GM18508 (cell line): ENCODE data around the gene PGF.

ENCODE experiments used
- ATAC-seq: cut with Tn5 transposase; IDR thresholded peaks from one replicate; pipeline ENCODE4 v1.9.1; 2021; ENCODE audit warnings: moderate number of reproducible peaks; ENCODE audit not compliant: insufficient read depth, unreplicated experiment

Gene PGF

DNA sequence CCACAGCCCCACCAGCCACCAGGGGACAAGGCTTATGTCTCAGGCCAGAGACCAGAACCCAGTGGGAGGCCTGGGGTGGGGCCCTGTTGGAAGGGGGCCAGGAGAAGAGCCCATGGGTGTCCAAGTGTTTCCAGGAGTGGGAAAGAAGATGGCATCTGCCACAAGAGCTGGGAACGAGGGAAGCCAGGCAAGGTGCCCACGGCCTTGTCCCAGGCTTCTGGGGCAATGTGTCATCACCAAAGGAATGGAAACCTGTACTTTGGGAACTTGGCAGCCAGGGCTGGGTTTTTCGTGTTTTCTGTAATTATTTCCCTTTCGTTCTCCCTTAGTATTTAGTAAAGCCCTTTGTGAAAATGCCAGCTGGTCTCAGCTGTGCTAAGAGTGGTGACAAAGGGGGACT lies 5.3 kb upstream of the PGF start:
- ATAC-seq: no peak

DNA sequence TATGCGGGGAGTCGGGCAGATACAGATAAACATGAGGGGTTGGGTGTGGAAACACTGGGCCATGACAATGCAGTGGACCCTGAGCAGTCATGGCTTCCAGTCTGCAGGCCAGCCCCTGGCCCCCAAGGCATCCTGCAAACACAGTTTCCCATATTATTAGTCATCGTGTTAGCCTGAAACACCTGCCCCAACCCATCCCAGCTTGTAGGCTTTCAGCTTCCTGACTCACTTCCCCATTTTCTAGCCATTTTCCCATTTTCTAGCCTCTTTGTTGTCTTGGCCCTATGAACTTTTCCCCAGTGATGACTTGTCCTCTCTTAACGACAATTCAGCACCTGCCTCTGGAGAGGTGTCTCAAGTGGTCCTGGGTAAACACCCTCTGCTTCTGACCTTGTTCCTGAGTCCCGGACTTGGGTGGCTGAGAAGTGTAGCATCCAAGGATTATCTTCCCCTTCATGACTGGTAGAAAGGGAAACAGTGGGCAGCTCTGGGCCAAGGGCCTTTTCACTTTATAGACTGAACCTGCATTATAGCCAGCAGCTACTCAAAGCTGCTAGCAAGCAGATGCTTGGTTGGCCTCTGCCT lies 4.3 kb upstream of the PGF start:
- no peak for ATAC-seq

DNA sequence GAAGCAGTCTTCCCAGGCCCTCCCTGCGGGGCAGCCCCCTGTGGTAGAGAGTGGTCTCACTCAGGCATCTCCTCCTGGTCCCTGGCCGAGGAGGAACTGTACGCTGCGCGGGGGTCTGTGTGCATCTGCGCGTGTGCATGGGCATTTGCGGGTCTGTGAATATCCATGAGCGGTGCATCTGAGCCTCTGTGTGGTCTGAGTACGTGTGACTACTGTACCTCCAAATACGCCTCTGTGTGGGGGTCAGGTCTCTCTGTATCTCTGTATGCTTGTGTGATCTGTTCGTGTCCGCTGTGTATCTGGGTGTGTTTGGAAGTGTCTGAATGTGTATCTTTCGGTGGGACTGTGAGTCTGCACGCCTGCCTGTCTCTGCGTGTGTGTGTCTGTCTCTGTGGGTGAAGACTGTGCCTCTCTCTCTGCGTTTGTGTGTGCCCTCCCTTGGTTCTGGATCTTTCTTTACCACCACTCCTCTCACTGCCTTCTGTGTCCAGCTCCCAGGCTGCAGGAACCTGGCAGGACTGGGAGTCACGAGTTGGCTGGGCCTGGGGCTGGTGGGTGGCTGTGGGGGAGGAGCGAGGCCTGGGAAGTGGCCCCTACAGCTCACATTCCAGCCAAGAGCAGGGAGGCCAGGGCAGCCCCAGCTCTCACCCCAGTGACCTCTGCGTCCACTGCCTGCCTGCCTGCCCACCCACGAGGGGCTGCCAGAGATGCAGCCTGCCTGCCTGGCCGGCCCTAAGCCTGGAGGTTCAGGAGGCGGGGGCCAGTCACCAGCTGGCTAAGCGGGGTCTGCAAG lies 1.1 kb upstream of the PGF start:
- ATAC-seq: no peak

DNA sequence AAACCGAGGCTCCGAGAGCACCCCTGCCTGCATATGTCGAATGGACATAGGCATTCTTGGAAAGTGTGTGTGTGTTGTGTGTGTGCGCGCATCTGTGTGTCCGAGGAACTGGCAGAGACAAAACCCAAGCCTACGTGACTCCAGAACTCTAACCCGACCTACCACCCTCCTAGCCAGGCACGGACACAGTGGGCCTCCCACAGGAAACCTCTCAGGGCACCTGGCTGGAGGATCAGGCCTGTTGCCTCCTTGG lies 556 bp upstream of the PGF start:
- ATAC-seq: no peak

DNA sequence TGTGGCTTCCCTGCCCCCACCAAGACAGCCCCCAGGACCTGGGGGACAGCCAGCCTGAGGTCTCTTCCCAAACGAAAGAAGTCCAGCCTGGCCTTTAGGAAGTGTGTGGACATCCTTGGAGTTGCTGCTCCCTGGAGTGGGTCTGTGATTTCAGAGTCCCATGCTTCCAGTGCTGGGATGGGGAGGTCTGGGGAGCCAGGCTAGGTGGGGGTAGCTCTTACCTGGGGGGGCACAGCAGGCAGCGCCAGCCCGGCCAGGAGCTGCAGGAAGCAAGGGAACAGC lies 509 bp downstream of the PGF start:
- ATAC-seq: no peak

DNA sequence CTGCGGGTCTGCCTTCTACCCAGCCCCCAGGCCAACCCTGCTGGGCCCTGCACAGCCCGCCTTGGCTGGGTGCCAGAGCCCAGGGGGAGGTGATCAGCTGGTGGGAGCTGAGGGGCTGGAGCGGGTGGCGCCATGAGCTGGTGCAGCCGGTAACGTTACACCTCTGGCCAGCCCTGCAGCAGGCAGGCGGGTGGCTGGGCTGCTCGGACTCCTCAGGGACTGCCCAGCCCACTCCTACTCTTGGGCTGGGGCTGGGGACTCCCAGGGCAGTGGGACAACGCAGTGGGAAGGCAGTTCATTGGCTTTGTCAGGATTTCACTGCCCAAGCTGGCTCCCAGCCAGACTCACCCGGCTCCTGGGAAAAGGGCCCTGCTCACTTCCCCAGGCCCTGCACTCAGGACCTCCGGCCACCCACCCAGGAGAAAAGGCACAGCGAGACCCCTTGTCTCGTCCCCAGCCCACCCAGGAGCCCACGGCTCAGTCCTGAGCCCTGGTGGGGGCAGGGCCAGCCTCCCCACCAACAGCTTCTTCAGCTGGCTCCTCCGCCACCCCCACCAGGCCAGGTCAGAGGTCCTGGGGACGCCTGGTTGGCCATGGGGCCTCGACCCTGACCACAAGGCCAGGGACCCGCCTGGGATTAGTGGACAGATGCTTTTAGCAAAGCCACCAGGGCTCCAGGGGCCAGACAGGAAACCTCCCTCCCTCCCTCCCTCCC lies 1.0 kb downstream of the PGF start:
- no peak for ATAC-seq

DNA sequence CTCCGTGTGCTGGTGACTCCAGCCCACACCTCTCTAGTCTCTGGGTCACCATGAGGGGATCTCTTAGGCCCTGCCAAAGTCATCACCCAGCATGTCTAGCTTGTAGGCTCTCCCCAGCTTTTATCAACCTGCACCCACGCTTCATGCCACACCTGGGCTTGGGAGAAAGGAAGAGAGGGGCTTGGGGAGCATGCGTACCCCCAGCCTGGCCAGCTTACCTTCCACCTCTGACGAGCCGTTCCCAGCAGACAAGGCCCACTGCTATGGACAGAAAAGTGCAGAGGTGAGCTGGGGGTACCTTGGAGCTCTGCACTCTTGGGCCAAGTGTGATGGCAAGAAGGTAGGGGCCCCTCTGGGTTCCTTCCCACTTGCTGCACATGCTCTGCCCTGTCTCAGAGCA lies 1.7 kb downstream of the PGF start:
- no peak for ATAC-seq

DNA sequence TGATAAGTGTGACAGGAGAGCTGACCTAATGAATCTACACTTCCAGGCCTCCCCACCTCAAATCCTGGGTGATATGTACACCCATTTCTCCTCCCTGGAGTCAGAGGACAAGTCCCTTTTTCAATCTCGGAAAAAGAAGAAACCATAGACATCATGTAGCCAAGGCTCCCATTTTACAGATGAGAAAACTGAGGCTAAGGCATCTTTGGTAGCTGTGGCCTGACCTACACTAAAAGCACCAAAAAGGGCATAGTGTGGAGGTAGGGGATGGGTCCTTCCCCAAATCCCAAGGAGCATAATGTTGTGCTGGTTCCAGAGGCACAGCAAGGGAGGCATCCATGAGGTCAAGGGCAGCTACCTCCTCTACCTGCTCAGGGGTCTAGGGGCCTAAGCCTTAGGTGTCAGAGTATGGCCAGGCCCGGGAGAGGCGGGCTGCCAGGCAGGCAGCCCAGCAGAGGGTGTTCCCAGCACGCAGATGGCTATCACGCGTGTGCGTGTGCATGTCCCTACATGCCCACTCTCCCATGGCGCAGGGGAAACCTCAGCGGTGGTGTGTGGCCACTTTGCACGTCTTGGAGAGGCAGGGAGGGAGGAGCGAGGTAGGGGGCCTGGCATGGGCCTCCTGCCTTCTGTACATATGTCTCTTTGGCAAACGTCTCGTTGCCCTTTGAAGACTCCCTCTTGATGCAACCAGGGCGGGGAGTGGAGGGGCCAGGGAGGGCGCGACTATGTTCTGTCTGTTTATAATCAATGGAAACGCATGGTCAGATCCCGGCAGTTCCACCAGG lies 2.5 kb downstream of the PGF start:
- no peak for ATAC-seq

DNA sequence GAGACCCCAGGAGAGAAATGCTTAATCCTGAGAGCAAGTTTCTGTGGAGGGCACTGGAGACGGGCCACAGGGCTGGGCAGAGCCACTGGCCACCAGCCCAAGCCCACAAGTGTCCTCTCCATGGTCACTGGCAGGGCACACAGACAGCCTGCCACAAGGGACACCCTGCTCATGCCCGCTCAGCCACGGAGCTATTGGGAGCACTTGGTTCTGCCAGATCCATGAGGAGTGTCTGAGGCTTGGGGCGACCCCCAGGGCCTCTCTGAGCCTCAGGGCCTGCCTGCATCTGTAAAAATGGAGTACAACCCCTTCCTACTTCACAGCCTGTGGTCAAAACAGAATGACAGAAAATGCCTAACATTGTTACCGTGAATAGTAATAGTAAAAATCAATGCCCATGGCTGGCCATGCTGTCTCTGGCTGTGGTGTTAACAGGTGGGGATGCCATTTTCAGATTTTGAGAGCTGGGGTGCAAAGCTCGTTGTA lies 3.2 kb downstream of the PGF start:
- no peak for ATAC-seq

DNA sequence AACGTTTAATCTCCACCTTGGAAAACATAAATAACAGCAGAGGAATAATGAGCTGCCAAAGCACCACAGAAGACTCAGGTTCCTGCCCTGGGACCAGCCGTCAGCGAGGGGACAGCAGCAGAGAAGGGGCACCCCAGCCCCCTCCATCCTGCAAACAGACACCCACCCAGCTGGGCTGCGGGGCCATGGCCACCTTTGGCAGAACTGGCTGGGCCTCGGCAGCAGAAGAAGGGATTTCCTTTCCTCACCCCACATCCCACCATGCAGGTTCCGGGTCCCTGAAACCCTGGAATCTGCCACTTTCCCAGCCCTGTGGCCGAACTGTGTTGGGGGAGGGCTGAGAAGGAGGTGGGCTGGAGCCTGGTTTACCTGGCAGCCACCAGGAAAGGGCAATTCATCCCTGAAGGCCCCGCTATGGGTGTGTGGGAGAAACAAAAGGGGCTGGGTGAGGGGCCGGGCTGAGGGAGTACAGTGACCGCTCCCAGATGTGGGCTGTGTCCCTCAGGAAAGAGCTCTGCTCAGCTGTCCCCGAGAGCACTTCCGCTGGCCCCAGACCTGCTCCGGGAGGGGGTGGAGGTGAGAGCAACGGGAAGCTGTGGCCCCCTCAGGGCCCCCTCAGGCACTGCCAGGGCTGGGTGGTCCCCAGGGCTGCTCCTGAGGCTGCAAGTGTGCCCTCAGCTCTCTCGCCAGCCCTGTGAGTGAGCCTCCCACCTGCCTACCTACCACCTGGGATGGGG lies 3.8 kb downstream of the PGF start:
- ATAC-seq: no peak

DNA sequence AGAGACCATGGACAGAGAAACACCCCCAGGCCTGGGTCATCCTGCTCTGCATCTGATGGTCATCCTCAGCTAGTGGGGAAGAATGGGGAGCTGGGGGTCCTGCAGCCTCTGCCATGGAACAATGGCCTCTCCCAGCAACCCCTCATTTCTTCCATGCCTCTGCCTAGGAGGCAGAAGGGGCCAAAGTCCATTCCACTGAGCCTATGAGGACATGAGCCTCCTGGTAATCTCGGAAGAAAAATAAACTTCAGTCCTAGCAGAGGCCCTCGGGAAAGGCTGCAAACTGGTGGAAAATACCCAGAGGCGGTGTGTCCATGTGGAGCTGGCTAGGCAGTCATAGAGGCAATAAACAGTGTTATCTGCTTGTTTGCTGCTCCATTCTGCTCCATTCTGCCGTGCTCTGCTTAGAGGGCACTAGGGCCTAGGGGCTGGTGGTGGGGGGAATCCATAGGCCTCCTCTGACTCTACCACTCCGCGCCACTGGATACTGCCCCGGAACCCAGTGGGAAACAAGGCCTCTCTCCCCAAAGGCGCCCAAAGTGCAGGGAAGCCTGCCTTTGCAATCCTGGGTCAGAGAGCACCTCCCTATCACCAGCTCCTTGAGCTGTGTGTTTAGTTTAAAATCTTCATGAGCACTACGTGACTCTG lies 4.5 kb downstream of the PGF start:
- ATAC-seq: no peak

DNA sequence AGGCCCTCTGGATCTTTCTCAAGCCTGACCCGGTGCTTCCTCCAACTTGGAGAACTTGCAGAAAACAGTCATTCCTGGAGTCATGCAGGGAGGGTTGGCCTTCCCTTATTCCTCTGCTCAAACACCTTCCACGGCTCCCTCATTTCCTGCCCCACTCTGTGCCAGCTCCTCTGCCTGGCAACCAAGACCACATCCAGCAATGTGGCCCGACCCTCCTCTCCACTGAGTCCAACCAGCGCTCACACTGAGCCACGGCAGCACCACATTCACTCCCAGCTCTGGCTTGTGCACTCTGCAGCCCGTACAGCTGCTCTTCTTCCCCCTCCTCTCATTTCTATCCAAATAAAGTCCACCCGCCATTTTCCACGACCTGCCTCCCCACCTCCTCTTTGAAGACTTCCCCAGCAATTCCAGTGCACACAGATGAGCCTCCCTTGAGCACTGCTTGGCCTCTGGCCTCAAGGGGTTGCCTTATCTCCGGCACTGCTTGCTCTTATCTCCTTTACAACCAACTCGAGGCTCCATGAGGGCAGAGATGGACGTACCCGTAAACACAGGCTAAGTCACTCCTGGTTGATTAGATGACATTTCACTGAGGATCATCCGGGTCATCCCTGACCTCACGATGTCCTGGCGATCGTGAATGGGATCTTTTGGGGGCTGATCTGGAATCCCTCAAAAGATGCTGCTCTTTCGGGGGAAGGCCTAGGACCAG lies 5.4 kb downstream of the PGF start:
- ATAC-seq: no peak

DNA sequence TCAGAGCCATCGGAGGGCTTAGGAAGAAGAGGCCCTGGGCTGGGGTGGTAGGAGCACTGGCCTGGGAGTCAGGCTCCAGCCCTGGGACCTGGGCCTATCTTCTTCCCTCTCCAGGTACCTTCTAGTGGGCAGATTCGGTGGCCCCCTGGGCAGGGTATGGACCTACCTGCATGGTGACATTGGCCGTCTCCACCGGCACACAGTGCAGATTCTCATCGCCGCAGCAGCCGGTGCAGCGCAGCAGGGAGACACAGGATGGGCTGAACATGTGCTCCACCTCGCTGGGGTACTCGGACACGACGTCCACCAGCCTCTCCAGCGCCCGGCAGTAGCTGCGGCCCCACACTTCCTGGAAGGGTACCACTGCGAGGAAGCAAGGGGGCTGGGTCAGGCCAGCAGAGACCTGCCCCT lies 6.2 kb downstream of the PGF start:
- no peak for ATAC-seq

DNA sequence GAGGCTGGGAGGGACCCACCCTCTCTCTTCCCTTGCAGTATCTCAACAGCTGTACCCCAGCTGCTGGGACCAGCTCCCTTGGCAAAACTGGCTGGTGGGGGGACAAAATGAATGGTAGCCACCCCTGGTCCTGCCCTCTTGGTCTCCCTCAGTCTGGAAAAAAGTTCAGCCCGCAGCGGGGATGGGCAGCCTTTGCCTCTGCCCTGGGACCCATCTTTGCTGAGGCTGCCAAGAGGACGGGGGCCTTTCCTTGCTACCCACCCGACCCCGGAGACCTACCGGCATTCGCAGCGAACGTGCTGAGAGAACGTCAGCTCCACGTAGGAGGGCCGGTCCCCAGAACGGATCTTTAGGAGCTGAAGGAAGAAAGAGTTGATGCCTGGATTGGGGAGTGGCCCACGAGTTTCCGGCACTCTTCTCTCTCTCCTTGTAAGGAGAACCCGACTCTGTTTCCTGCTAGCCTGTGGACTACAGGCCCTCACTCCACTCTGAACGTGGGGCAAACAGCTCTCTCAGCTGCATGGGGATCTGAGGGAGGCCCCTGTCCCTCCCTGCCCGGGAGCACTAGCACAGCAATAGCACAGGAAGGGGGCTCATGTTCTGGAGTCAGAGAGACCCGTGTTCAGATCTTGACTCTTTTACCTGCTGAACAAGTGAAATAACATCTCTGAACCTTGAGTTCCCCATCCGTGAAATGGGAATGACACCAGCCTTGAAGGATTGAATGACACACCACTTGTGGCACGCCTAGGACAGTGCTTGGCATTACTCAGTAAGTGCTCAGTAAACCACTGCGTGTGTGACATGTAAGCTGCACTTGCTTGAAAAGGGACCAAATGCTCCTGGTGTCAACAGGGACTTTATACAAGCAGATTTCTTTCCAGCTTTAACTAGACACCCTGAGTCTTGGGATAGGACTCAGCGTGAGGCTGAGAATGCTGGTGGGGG lies 6.9 kb downstream of the PGF start:
- ATAC-seq: no peak

DNA sequence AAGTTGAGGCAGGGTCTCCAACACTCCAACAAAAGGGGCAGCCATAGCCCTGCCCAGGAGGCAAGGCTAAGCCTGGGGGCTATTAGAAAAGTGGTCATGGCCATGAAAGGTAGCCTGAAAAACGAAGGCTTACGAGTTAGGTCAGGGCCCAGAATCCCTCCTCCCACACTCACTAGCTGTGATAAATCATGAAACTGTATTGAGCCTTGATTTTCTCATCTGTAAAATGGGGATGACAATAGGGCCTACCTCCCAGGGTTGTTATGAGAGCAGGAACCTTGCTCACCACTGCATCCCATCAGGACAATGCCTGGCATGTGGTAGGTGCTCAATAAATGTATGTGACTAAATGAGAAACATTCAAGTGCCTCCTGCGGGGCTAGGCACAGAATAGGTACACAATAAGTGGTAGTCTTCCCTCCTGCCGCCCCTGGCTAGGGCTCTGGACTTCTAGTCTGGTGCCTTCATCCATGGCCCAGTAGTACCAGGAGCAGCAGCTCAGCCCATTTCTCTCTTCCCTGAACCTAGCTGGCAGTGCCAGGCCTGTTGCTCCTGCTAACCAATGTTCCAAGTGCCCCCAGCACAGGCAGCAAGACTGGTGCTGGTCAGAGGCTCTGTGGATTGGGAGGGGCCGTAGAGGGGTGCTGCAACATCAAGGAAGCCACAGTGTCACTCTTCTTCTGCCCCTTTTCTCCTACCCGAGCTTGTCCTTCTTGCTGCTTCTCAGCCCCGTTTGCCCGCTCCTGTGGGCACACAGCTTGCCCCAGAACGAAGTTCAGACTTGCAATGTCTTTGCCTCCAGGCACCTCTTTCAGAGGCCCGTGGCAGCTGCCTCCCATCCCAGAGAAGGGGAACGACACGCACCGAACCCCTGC lies 7.8 kb downstream of the PGF start:
- ATAC-seq: no peak

DNA sequence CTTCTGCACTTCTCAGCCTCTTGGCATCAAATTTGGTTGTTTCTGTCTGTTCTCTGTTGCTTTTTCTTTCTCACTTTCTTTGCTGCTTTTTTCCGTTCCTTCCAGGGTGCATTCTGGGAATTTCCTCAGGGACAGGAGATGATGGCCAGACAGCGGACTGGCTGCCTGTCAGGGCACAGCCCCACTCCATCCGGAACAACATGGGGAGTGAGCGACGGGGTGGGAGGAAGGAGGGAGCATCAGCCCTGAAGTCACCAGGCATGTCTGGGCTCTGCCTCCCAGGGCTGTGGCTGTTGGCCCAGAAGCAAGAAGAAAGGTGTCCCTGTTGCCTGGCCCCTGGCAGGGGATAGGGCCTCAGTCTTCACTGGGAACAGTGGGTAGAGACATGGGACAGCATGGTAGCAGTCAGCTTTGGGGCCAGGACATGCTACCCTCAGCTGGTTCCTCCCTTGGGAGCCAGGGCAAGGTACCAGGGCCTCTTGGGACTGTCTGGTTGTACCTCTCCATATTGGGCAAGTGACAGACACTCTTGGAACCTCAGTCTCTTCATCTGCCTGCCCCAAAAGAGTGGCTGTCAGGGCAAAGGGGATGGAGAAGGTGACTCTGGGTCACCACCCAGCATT lies 8.6 kb downstream of the PGF start:
- ATAC-seq: no peak
